Activated CD4-positive, alpha-beta T cell treated with anti-CD3 and anti-CD28 coated beads, Interleukin-2, amount 50 U/mL, for 24 hours (primary cell): Measurements from ENCODE around the gene ST3GAL6.

ENCODE experiments used
- DNase-seq, 2 donors: peaks; one replicate each; pipeline ENCODE4 v3.0.0-alpha.2; 2020; ENCODE audit warnings: low read depth in 1 of 2, low spot score in 1 of 2

The ST3GAL6 gene

GRCh38 chr3:98843266-98843959 is 80.3 kb downstream of the ST3GAL6 start:
- no peak for DNase-seq
